HL-60 (cell line): ENCODE data around the gene PPIL6.

ENCODE experiments used
- CTCF ChIP-seq: IDR thresholded peaks from one replicate; pipeline ENCODE4 v1.5.1; 2011; ENCODE audit warnings: low read length, control low read depth, inconsistent platforms; ENCODE audit not compliant: insufficient read depth
- GABPA ChIP-seq: IDR thresholded peaks from 2 replicates; pipeline ENCODE4 v1.6.1; 2012; ENCODE audit warnings: low read depth
- POLR2AphosphoS5 ChIP-seq: IDR thresholded peaks from 2 replicates; pipeline ENCODE4 v1.6.1; 2012; ENCODE audit warnings: low read depth
- REST ChIP-seq: IDR thresholded peaks from 2 replicates; pipeline ENCODE4 v1.6.1; 2012; ENCODE audit warnings: low read depth; ENCODE audit not compliant: insufficient replicate concordance

GRCh38 chr6:109434456-109434855 lies 6.0 kb downstream of the PPIL6 start:
- TF ChIP-seq CTCF (no peak), POLR2AphosphoS5 (no peak), GABPA (no peak), REST (no peak)
